Thyroid gland (tissue), 4 donors: Measurements from ENCODE around the gene GALNT13. TPM values are rescaled to one million over a fixed set of nuclear protein-coding genes. Genes with fewer than 3 reads are reported as not detected.

Source experiments
- DNase-seq, 2 donors: peaks; one replicate each; pipeline ENCODE4 v3.0.0-alpha.2; 2019
- H3K27ac ChIP-seq, 3 donors: fragments of 200-600 bp; sonication (generic); 1 replicate in 2 of 3; 2 replicates in 1 of 3; pipeline ENCODE4 v1.5.1; 2016 to 2019; ENCODE audit warnings: mild to moderate bottlenecking in 1 of 3, moderate library complexity in 1 of 3
- H3K27me3 ChIP-seq: fragments of 200-600 bp; sonication (generic); one replicate; pipeline ENCODE4 v1.5.1; 2019
- H3K36me3 ChIP-seq, 2 donors: fragments of 200-600 bp; sonication (generic); one replicate each; pipeline ENCODE4 v1.5.1; 2016 to 2019
- H3K4me1 ChIP-seq, 2 donors: fragments of 200-600 bp; sonication (generic); one replicate each; pipeline ENCODE4 v1.5.1; 2017 to 2019
- H3K4me3 ChIP-seq, 3 donors: fragments of 200-600 bp; sonication (generic); replicated peaks in 1 of 3; 1 replicate in 2 of 3; 2 replicates in 1 of 3; pipeline ENCODE4 v1.5.1; 2016; ENCODE audit warnings: mild to moderate bottlenecking in 1 of 3
- H3K9me3 ChIP-seq: fragments of 200-600 bp; sonication (generic); one replicate; pipeline ENCODE4 v1.5.1; 2017
- CTCF ChIP-seq, 6 experiments: fragments of 200-600 bp in 3 of 6; fragments of 450-650 bp in 3 of 6; sonication (generic) in 3 of 6; IDR thresholded peaks; one replicate each; pipeline ENCODE4 v1.5.1; 2016 to 2019; ENCODE audit warnings: antibody characterized with exemption in 6 of 6, mild to moderate bottlenecking in 2 of 6, inconsistent platforms in 1 of 6, moderate library complexity in 1 of 6
- POLR2A ChIP-seq, 2 donors: fragments of 450-650 bp; IDR thresholded peaks; one replicate each; pipeline ENCODE4 v1.6.1; 2017; ENCODE audit warnings: antibody characterized with exemption in 2 of 2, mild to moderate bottlenecking in 2 of 2, moderate library complexity in 1 of 2
- WGBS, 2 donors: methylation state at CpG; one replicate each; pipeline ENCODE4 v1.1.5; 2017; 5-methylcytosine and 5-hydroxymethylcytosine counted together
- intact Hi-C: fragments of 100-400 bp; cut with DNase I; formaldehyde crosslinking; loops from one replicate; pipeline ENCODE4 v1.15.1; 2023
- total RNA-seq, 4 donors: library from RNA; depleted of rRNA; stranded (reverse); fragments of >200 nt; gene quantifications; one replicate each; pipeline ENCODE4 v1.2.3, GENCODE V29; 2016

Gene GALNT13
- total RNA-seq, 4 donors from 2014 or later: 0.13 to 2.3 TPM; not detected in 2

- WGBS, 2 donors: 70 to 81% methylated on average over 2 of the region's 2 CpGs
- no peak for DNase-seq
- no peaks in the 10 kb centered on the region for H3K27me3 ChIP-seq
- H3K4me1 ChIP-seq: no peaks in the 10 kb centered on the region
- no peak overlapping the region for H3K27ac ChIP-seq
- TF ChIP-seq CTCF (IDR thresholded peaks at IDR 0.05) (no peak), POLR2A (IDR thresholded peaks at IDR 0.05) (no peak)
- no peaks in the 10 kb centered on the region for H3K9me3 ChIP-seq
- no peaks in the 10 kb centered on the region for H3K36me3 ChIP-seq
- intact Hi-C loops: no loop called here
- H3K4me3 ChIP-seq: no peak overlapping the region
Measured at GRCh38 chr2:154233231-154233630, 361.5 kb downstream of the GALNT13 start.

- Histone ChIP-seq H3K36me3 (no peaks in the 10 kb centered on the region), H3K4me1 (no peaks in the 10 kb centered on the region), H3K9me3 (no peaks in the 10 kb centered on the region), H3K4me3 (no peak overlapping the region), H3K27me3 (no peaks in the 10 kb centered on the region), H3K27ac (no peak overlapping the region)
- DNase-seq: no peak
- no peak for TF ChIP-seq CTCF (IDR thresholded peaks at IDR 0.05)
- no peak for TF ChIP-seq POLR2A (IDR thresholded peaks at IDR 0.05)
- 72 to 83% methylated on average over 1 of the region's 1 CpG for WGBS, 2 donors
- intact Hi-C loops: no loop called here
Measured at GRCh38 chr2:154238252-154238651, 366.5 kb downstream of the GALNT13 start.

- intact Hi-C loops: no loop called here
- H3K4me1 ChIP-seq: no peaks in the 10 kb centered on the region
- no peaks in the 10 kb centered on the region for H3K9me3 ChIP-seq
- no peaks in the 10 kb centered on the region for H3K36me3 ChIP-seq
- H3K27me3 ChIP-seq: no peaks in the 10 kb centered on the region
- no peak overlapping the region for H3K4me3 ChIP-seq
- TF ChIP-seq CTCF (IDR thresholded peaks at IDR 0.05) (no peak), POLR2A (IDR thresholded peaks at IDR 0.05) (no peak)
- no peak overlapping the region for H3K27ac ChIP-seq
- no peak for DNase-seq
- 89 to 90% methylated on average over 8 of the region's 8 CpGs for WGBS, 2 donors
Measured at GRCh38 chr2:154240316-154240715, 368.6 kb downstream of the GALNT13 start.

- DNase-seq: no peak
- Histone ChIP-seq H3K4me1 (no peaks in the 10 kb centered on the region), H3K27ac (no peak overlapping the region), H3K9me3 (no peaks in the 10 kb centered on the region), H3K27me3 (no peaks in the 10 kb centered on the region), H3K4me3 (no peak overlapping the region), H3K36me3 (no peaks in the 10 kb centered on the region)
- TF ChIP-seq CTCF (IDR thresholded peaks at IDR 0.05) (no peak), POLR2A (IDR thresholded peaks at IDR 0.05) (no peak)
- intact Hi-C loops: no loop called here
- 65 to 77% methylated on average over 11 to 12 of the region's 12 CpGs for WGBS, 2 donors
Measured at GRCh38 chr2:154240921-154241379, 369.2 kb downstream of the GALNT13 start.

- WGBS, 2 donors: 79 to 85% methylated on average over 7 of the region's 7 CpGs
- Histone ChIP-seq H3K27ac (no peak overlapping the region), H3K27me3 (no peaks in the 10 kb centered on the region), H3K4me3 (no peak overlapping the region), H3K36me3 (no peaks in the 10 kb centered on the region), H3K9me3 (no peaks in the 10 kb centered on the region), H3K4me1 (no peaks in the 10 kb centered on the region)
- no peak for DNase-seq
- intact Hi-C loops: no loop called here
- TF ChIP-seq POLR2A (IDR thresholded peaks at IDR 0.05) (no peak), CTCF (IDR thresholded peaks at IDR 0.05) (no peak)
Measured at GRCh38 chr2:154242687-154243086, 371.0 kb downstream of the GALNT13 start.
